HG03159 (cell line): ENCODE results near the gene RASGRF1.
"Not testable (repeated sequence)": the region's sequence is repeated elsewhere in the genome, so short reads cannot be mapped to it uniquely, and the experiment has no call there.

Source experiments
- ATAC-seq: cut with Tn5 transposase; IDR thresholded peaks from one replicate; pipeline ENCODE4 v1.9.1; 2021; ENCODE audit warnings: mild to moderate bottlenecking, moderate library complexity; ENCODE audit not compliant: unreplicated experiment

The RASGRF1 gene

DNA sequence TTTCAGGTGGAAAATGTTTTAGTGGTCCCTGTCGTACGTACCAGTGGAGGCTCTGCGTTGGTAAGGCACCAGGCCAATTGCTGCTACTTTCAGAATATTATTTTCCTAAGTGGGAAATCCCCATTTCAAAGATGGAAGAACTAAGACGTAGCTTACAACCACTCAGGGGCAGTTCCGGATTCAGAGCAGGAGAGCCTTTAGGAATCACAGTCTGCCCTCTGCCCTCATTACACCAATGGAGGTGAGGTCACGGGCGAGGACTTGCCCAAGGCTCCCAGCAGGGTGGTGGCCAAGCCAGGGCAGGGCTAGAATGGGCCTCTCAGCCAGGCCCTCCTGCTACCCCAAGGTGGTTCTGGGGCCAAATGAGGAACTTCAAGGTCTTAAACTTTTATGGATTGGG is 72.6 kb downstream of the RASGRF1 start:
- no peak for ATAC-seq

DNA sequence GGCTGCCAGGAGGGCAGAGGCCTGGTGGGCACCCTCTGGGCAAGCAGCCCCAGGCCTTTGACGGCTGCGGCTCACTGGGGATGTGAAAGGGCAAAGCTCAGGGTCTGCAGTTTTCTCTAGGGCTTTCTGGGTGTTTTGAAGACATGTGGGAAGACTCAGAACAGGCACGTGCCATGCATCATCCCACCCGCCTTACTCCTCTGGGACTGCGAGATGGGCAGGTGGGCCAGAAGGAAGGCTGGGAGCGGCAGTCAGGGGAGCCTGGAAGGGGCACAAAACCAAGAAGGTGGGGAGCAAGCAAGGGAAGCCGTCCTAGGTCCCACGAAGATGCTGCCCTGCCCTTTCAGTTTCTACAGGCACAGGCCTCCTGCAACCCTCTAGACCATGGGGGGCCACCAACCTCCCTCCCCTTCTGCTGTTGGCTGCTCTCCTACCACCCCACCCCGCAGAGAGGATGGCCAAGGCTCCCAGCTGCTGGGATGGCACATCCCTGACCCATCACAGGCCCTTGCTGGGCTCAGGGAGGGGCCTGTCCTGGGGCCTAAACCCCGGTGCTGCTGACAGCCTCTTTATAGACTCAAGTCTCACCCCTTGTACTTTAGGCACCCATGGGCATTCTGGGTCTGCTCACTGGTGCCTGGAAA is 73.9 kb downstream of the RASGRF1 start:
- ATAC-seq: no peak

DNA sequence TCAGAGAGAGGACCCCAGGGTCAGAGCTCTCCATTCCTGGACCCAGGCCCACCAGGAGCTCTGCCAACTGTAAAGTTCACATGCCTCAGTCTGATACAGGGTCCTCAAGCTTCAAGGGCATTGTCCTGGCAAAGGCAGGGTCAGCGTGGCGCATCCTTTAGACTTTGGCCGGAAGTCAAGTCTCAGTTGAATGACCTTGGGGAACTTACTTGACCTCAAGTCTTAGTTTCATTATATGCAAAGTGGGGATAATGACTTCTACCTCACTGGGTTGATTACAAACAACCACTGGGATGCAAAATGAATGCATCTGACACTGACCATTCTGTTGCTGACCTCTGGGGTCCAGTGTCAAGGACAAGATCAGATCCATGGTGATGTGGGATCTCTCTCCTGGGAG is 75.2 kb downstream of the RASGRF1 start:
- ATAC-seq: no peak

DNA sequence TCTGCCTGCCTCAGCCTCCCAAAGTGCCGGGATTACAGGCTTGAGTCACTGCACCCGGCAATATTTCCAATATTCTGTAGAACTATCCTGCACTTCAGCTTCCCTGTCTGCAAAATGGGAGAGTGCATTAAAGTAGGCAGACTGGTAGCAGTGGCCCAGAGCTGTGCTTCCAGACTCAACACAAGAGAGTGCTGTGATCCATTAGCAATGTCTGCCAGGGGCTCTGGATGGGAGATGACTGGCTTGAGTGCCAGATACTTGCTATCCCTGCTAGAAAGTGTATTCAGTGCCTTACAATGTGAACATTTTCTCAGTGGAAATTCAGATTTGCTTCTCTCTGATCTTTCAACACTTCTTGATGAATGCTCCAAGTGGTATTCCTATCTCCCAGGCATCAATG is 80.3 kb downstream of the RASGRF1 start:
- no peak for ATAC-seq

DNA sequence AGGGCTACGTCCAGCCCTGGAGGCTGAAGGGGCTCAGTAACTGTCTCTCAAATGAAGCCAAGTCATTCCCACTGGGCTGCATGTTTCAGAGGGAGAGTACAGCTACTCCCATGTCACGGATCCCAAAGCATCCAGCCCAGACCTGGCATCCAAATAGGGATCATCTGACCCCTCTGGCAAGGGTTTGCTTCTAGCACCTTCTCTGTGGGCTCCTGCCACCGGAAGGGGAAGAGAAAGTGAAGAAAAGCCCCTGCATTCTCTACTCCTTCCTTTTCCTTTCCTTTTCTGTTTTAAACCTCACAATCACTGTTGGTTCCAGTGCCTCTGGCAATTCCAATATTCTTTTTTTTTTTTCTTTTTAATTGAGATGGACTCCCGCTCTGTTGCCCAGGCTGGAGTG is 81.2 kb downstream of the RASGRF1 start:
- no peak for ATAC-seq

DNA sequence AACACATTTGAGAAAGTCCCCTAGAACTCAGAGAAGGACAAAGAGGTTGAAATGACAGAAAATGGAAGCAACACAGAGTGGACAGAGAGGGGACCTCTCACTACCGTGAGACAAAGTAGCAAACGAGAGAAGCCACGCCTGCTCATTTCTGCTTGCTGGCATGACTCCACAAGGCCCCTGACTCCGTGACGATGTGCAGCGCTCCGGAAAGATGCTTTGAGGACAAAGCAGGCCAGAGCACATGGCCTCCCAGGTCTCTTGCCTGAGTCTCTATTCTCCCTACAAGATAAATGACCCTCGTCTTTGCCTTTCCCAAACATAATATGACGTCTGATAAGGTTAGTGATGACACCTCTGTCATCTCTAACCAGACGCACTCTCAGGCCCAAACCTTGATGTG is 81.9 kb downstream of the RASGRF1 start:
- no peak for ATAC-seq

DNA sequence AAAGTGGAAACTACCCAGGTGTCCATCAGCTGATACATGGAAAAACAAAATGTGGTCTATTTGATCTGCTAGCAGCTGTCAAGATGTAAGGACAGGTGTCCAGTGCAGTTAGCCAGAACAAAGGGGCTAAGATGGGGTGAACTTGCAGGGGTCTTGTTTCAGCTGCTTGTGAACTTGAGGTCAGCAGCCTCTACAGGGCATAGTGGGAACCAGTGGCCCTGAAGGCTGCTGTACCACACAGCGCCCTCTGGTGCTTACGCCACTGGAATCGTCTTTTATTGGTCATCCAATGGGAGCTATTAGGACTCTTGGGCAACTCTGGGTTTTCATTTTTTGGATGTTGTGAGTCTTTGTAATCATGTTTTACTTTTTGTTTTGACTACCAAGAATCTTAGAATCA is 83.5 kb downstream of the RASGRF1 start:
- no peak for ATAC-seq

DNA sequence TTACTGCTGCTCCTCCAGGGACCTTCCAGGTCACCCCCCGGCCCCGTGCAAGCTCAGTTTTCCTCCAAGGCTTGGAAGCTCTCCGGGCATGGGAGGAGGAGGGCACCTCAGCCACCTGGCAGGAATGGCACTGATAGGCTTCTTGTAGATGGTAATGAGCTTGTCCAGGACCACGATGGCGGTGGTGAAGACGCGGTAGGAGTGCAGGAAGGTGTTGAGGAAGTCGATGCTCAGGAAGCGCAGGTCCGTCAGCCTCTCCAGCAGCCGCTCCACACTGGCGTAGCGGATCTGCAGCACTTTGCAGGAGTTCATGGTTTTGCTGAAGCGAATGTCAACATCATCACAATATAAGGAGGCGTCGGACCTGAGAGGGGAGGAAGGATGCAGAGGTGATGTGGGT is 84.5 kb downstream of the RASGRF1 start:
- no peak for ATAC-seq

DNA sequence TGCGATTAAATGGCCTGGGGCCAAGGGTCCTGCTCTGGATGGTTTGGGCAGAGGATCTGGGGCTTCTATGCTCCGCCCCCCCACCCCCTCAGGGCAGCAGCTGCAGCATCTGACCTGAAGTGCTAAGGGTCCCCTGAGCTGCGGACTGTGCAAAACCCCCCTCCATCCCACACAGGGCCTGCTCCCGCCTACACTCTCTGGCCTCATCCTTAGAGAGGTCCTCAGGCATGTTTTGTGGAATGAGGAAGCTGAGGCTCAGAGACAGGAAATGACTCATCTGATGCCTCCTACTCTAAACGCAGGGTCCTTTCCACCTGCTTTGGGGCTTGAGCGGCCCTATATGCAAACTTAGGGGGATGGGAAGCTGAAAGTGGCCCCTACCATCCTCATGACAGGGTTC is 86.2 kb downstream of the RASGRF1 start:
- ATAC-seq: peak; percentile 93

DNA sequence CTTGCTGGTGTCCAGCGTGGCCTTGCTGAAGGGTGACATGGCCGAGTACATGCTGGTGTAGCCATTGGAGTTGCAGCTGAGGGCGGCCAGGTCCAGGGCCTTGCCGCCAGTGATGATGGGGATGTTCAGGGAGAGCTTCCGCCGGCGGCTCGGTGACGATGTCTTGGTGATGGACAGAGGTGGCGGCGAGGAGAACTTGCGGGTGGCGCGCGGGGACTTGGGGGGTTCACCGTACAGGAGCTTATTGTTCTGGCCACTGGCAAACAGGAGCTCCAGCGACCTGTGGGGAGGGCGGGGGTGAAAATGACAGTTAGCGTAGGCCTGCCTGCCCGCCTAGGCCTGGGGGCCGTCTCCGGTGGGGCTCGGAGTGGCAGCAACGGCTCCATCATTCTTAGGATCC is 86.7 kb downstream of the RASGRF1 start:
- no peak for ATAC-seq

DNA sequence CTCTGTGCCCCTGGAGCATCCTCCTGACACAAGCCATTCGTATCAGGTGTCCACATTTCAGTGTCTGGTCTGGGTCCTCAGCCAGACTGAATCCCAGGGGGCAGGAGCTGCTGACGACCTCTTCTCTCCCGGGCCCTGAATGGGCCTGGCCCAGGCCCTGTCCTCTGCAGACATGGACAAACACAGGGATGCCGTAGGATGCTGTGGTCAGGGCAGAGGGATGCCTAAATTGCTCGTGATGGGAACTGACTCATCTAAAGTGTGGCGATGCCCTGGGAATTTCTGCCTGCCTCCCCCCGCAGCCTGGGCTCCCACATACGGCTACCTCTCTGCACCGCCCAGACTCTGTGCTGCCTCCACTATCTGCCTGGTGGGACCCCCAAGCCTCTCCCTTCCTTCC is 87.3 kb downstream of the RASGRF1 start:
- no peak for ATAC-seq

DNA sequence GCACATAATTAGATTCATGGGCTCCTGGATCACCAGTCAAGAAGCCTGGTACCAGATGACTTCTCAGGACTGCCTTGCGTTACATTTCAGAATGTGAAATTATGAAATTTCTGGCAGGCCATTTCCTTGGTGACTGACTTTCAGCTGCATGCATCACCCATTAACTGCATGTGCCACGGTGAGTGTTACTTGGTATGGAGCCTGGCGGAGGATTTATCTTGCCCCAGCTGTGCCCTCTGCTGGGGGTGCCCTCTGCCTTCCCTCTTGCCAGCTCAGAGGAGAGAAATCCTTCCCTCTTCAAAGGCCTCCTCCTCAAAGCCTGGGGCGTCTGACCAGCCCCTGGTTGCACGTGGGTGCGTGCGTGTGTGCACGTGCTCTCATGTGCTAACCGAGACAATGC is 88.0 kb downstream of the RASGRF1 start:
- no peak for ATAC-seq

DNA sequence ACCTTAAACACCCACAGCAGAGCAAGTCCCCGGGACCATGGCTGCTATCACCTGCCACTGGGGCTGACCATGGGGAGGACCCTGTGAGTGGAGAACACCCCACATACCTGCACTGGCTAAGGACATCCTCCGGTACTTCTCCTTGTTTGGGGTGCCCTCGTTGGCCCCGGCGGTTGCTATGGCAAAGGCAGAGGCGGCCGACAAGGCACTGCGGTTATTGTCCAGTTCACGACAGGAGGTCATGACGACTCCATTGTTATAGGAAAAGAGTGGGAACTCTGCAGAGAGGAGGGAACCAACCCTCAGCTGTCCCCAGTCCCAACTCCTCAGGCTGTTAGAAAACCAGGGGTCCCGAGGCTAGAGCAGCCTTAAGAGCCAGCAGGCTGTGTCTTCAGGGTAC is 90.9 kb downstream of the RASGRF1 start:
- no peak for ATAC-seq

DNA sequence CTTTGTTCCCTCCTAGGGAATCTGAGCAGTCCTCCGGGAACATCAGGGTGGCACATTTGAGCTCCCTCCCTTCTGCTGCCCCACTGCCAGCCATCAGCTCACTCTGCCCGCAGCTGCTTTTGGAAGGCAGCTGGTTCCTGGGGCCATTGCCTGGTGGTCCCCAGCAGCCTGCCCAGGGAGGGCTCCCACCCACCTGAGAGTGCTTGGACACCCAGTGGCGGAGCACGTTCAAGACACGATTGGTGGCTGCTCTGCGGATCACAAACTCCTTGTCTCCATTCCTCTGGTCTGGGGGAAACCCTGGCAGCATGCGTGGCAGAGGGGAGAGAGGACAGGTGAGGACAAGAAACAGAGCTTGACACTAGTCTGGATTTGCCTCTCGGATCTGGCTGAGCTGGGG is 92.1 kb downstream of the RASGRF1 start:
- no peak for ATAC-seq

DNA sequence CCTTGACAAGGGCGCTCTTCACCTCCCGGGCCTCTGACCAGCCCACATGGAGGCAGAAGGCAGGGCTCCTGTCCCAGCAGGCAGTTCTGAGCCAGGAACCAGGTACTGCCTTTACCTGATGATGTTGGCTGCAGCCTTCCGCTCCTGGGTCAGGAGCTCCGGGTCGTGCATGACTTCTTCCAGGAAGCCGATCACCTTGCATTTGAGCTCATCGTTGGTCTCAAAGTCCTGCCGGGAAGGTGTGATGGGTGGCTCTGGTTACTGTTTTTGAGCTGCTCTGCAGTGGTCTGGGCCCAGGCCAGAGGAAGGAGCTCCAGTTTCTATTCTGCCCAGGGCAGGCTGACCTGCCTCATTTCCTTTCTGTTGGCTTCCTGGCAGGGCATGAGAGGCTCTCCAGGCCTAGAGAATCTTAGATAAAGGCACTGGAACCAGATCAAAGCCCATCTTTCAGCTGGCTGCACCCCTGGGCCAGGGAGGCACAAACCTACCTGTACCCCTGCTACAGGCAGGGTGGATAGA is 92.5 kb downstream of the RASGRF1 start:
- ATAC-seq: no peak

DNA sequence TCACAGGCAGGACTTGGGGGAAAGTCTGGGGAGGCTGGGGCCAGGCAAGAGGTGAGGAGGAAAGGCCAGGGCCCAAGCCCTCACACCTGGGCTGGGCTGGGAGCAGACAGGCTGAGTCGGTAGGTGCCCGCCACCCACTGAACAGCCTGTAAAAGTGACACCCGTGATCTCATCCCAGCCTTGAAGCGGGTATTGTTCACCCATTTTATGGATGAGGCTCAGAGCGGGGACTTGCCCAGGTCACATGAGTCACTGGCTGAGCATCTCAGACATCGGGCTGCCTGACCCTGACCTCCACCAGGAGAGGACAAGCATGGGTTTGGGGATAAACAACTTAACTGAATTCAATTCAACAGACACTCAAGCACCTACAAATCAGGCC is 93.7 kb downstream of the RASGRF1 start:
- ATAC-seq: no peak

DNA sequence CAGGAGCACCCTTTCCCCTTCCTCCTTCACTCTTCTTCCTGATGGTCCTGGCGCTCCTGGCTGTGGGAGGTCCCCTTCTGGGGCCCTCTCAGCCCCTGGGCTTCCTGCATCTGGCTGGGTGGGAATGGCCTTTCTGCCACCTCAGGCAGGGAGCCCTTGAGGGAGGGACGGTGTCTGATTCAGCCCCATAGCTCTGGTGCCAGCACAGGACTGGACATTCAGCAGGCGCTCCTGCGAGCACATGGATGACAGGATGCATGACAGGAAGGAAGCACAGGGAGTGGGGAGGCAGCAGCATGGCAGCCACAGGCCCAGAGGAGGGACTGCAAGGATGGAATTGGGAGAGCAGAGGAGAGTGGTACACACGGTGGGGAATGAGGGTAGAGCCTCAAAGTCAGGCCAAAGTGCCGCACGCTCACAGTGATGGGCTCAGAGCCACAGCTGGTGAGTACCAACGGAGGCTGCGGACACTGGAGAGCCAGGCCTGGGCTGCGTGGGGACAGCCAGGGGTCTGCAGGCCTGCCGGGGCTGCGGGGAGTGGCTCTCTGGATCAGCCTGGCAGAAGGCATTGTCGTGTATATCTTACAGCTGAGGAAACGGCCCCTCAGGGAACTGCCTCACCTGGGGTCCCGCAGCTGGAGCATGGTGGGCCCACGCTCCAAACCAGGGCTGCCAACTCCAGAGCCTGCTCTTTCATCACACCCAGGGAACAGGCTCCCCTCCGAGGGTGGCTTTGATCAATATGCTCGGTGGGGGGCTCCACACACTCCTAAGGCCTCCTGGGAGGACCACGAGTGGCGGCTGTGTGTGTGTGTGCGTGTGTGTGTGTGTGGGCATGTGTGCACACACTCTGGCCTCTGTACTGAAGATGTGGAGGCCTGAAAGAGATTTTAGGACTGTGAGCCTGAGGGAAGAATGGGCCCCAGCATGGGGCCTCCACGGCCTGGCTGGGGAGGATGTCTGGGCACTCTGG is 94.4 kb downstream of the RASGRF1 start:
- no peak for ATAC-seq

DNA sequence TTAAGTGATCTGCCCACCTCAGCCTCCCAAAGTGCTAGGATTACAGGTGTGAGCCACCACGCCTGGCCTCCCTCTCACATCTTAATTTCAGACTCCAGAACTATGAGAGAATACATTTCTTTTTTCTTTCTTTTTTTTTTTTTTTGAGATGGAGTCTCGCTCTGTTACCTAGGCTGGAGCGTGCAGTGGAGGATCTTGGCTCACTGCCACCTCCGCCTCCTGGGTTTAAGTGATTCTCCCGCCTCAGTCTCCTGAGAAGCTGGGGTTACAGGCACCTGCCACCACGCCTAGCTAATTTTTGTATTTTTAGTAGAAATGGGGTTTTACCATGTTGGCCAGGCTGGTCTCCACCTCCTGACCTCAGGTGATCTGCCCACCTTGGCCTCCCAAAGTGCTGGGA is 95.4 kb downstream of the RASGRF1 start:
- ATAC-seq: not testable (repeated sequence)

DNA sequence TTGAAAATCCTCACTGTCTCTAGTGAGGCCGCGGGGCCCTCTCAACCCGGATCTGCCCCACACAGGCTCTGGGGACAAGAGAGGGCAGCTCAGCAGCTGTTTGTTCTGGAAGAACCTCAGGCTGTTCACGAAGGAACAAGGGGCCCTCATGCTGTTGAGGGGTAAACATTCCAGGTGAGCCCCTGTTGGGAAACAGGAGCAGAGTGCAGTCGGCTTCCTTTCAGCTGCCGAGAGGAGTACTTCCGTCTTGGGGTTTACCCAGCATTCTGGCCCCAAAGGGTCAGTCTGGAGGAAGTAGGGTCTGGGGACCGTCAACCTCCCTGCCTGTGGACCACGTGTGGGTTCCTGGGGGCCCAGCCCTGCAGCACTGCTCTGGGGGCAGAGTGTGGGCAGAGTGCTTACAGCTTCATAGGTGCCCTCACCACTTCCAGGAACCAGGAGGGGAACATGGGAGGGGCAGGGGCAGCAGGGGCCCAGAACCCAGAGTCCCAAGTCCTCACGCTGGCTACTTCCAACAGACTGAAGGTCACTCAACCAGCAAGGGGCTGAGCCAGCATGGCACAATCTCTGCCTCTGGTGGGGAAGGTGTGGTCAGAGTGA is 96.5 kb downstream of the RASGRF1 start:
- no peak for ATAC-seq

DNA sequence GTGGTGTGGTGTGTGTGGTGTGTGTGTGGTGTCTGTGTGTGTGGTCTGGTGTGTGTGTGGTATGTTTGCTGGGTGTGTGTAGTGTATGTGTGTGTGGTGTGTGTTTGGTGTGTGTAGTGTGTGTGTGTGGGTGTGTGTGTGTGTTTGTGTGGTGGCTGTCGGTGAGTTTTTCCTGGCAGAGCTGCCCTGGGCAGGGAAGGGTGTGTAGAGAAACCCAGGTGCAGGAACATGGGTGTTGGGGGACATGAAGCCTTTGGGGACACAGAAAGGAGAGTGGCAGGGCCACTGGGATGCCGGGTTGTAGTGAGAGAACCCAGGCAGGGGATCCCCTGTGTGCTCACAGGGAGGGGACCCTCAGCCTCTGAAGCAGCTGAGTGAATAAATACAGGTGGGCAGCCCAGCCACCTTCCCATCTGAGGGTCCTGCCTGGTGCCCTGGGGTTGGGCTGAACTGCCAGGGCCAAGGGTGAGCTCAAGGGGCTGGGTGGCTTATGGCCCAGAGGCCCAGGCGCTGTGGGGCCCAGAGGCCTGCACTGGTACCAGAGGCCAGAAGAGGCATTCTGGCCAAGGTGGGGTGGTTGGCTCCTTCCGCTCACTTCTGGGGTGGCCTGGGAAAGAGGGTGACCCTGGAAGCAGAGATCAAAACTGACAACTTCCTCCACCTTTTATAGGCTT is 97.2 kb downstream of the RASGRF1 start:
- no peak for ATAC-seq
